Nephron (organoid): ENCODE measurements around the gene IMP3.
"Not testable (repeated sequence)": the region's sequence is repeated elsewhere in the genome, so short reads cannot be mapped to it uniquely, and the experiment has no call there.

Experiments
- H3K27ac Mint-ChIP-seq, 3 experiments: 2 replicates each; pipeline ENCODE4 v1.8.0; 2020; ENCODE audit warnings: mixed read lengths in 3 of 3, mild to moderate bottlenecking in 2 of 3, moderate library complexity in 1 of 3
- H3K27me3 Mint-ChIP-seq: 2 replicates; pipeline ENCODE4 v1.8.0; 2021; ENCODE audit warnings: low read depth, mild to moderate bottlenecking, moderate library complexity, mixed read lengths
- H3K36me3 Mint-ChIP-seq: 2 replicates; pipeline ENCODE4 v1.8.0; 2020; ENCODE audit warnings: low read depth, mixed read lengths
- H3K4me1 Mint-ChIP-seq: 2 replicates; pipeline ENCODE4 v1.8.0; 2020; ENCODE audit warnings: mixed read lengths
- H3K4me3 Mint-ChIP-seq, 3 experiments: 2 replicates each; pipeline ENCODE4 v1.8.0; 2020; ENCODE audit warnings: mild to moderate bottlenecking in 3 of 3, mixed read lengths in 3 of 3, moderate library complexity in 2 of 3
- H3K9me3 Mint-ChIP-seq: 2 replicates; pipeline ENCODE4 v1.8.0; 2020; ENCODE audit warnings: mixed read lengths
- CTCF ChIP-seq, 3 experiments: fragments of 200-600 bp; sonication (generic); IDR thresholded peaks; one replicate each; pipeline ENCODE4 v1.5.0; 2021; ENCODE audit warnings: antibody characterized with exemption in 3 of 3; ENCODE audit not compliant: unreplicated experiment in 3 of 3

Gene IMP3

GRCh38 chr15:75636026-75636425 is 4.0 kb downstream of the IMP3 start:
- TF ChIP-seq CTCF (IDR thresholded peaks at IDR 0.05; ENCODE audit: unreplicated experiment in 3 of 3), result no peak
- Mint-ChIP-seq H3K4me1 (peaks cover 20% of the 10 kb centered on the region), H3K4me3 (no peak overlapping the region), H3K27ac (no peak overlapping the region), H3K27me3 (no peaks in the 10 kb centered on the region), H3K9me3 (no peaks in the 10 kb centered on the region), H3K36me3 (no peaks in the 10 kb centered on the region)

- not testable (repeated sequence) for H3K36me3 Mint-ChIP-seq, H3K27me3 Mint-ChIP-seq, H3K4me3 Mint-ChIP-seq, H3K9me3 Mint-ChIP-seq
- Mint-ChIP-seq H3K27ac (peak overlapping the region in 1 of 3 experiments; percentile 52), H3K4me1 (peaks cover 15% of the 10 kb centered on the region)
Observed at GRCh38 chr15:75633922-75634321, 6.1 kb downstream of the IMP3 start.

- no peak for TF ChIP-seq CTCF (IDR thresholded peaks at IDR 0.05; ENCODE audit: unreplicated experiment in 3 of 3)
- H3K4me1 Mint-ChIP-seq, result no peaks in the 10 kb centered on the region
Observed at GRCh38 chr15:75631935-75632334, 8.1 kb downstream of the IMP3 start.

DNA sequence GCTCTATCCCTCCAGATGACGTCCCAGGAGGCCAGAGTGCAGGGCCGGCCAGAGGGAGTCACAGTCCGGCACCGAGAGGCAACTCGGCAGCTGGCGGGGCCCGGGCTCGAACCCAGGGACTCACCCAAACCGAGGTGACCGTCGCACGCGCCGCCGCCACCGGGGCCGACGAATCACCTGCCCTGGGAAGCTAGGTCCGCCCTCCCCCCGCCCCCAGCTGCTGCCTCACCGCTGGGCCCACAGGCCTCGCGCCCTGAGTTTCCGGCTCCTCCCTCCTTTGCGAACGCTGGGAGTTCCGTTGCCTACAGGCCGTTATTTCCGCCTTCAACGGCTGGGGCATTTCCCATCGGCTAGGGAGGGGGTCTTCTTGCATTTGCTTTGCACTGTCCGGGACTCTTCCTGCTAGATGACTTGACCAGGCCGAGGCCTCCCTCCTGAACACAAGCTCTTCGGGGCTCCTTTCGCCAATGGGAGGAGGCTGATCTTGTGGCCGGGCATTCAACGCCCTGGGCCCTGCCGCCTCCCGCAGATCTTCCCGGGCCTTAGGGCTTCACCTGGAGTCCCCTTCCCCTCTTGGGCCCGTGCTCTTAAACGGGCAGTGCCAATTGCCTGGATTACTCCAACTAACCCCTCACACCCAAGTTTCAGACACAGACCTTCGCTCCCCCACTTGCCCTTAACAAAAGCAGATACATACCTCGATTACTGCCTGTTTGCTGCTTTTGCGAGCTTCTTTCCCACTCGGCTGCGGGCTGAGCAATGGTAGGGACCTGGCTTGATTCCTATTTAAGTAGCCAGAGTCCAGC is 14.3 kb downstream of the IMP3 start, which contains the start of gene SNUPN:
SNUPN (minus strand) TSS at position 184 of the 806 bp plus-strand sequence. CDS start 4,674 bp downstream, outside the sequence.
- Mint-ChIP-seq H3K4me3 (peak within 1 kb of the TSS; percentile 88 to 92 (median 91)), H3K36me3 (peaks cover 3% of the 10 kb centered on the region), H3K27ac (peak within 1 kb of the TSS; percentile 99), H3K9me3 (no peaks in the 10 kb centered on the region), H3K27me3 (no peaks in the 10 kb centered on the region), H3K4me1 (peaks cover 15% of the 10 kb centered on the region)
- no peak for TF ChIP-seq CTCF (IDR thresholded peaks at IDR 0.05; ENCODE audit: unreplicated experiment in 3 of 3)

More at GRCh38 chr15:75631935-75632334, 8.1 kb downstream of the IMP3 start:
- H3K27ac Mint-ChIP-seq, result no peak overlapping the region
- H3K36me3 Mint-ChIP-seq, result no peaks in the 10 kb centered on the region
- no peak overlapping the region for H3K4me3 Mint-ChIP-seq
- H3K27me3 Mint-ChIP-seq, result no peaks in the 10 kb centered on the region
- H3K9me3 Mint-ChIP-seq, result no peaks in the 10 kb centered on the region

- peak overlapping the region; percentile 10 to 99 (median 91) for H3K27ac Mint-ChIP-seq
- H3K4me3 Mint-ChIP-seq, result peak overlapping the region; percentile 24 to 66 (median 62)
- TF ChIP-seq CTCF (IDR thresholded peaks at IDR 0.05; ENCODE audit: unreplicated experiment in 3 of 3), result no peak
- no peaks in the 10 kb centered on the region for H3K27me3 Mint-ChIP-seq
- H3K9me3 Mint-ChIP-seq, result no peaks in the 10 kb centered on the region
- H3K36me3 Mint-ChIP-seq, result peaks cover 12% of the 10 kb centered on the region
- H3K4me1 Mint-ChIP-seq, result peaks cover 24% of the 10 kb centered on the region
Observed at GRCh38 chr15:75622505-75622904, 17.5 kb downstream of the IMP3 start.

DNA sequence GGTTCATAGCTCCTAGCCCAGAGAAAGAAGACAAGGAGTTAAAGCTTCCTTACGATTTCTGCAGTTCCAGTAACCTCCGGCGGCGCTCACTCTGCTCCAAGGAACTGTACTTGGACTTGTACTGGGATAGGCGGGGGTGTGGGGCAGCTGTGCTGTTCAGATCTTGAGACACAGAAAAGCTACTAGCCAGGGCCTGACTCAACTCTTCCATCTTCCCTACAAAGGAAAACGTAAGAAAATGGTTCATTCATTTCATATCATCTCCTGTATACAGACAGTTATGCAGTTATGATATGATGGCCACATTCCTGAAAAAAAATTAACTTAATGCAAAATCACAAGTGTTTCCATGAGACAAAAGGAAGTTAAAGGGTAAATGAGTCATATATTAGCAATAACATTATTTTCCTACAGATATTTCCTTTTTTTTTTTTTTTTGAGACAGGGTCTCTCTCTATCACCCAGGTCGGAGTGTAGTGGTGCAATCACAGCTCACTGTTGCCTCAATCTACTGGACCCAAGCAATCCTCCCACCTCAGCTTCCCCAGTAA is 19.1 kb downstream of the IMP3 start:
- peak in 1 of 3 experiments; percentile 22 for TF ChIP-seq CTCF (IDR thresholded peaks at IDR 0.05; ENCODE audit: unreplicated experiment in 3 of 3)
- peak overlapping the region; percentile 85 to 99 (median 98) for H3K27ac Mint-ChIP-seq
- peak overlapping the region in 2 of 3 experiments; percentile 69 to 70 for H3K4me3 Mint-ChIP-seq
- peaks cover 29% of the 10 kb centered on the region for H3K4me1 Mint-ChIP-seq
- no peaks in the 10 kb centered on the region for H3K9me3 Mint-ChIP-seq
- no peaks in the 10 kb centered on the region for H3K27me3 Mint-ChIP-seq
- peaks cover 24% of the 10 kb centered on the region for H3K36me3 Mint-ChIP-seq
